CD4-positive, alpha-beta T cell treated with Interleukin-1 beta for 1 hour (primary cell): ENCODE results near the gene DTWD1.
A peak's percentile ranks its signal among the peaks of the same experiment; 100 is the strongest.
"Not testable (repeated sequence)": the region's sequence is repeated elsewhere in the genome, so short reads cannot be mapped to it uniquely, and the experiment has no call there.

ENCODE experiments used
- DNase-seq, 2 donors: peaks; one replicate each; pipeline ENCODE4 v3.0.0-alpha.2; 2020 to 2022

Gene DTWD1, protein sequence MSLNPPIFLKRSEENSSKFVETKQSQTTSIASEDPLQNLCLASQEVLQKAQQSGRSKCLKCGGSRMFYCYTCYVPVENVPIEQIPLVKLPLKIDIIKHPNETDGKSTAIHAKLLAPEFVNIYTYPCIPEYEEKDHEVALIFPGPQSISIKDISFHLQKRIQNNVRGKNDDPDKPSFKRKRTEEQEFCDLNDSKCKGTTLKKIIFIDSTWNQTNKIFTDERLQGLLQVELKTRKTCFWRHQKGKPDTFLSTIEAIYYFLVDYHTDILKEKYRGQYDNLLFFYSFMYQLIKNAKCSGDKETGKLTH

GRCh38 chr15:49620658-49621368 lies at the start of gene DTWD1, which contains the start of gene FAM227B:
TSS of gene DTWD1 (plus strand) at chr15:49621048. CDS start at chr15:49625168, 4,120 bp downstream.
TSS of gene FAM227B (minus strand) at chr15:49620818. CDS start at chr15:49615171, 5,647 bp downstream.
- DNase-seq, result peak; percentile 95

DNA sequence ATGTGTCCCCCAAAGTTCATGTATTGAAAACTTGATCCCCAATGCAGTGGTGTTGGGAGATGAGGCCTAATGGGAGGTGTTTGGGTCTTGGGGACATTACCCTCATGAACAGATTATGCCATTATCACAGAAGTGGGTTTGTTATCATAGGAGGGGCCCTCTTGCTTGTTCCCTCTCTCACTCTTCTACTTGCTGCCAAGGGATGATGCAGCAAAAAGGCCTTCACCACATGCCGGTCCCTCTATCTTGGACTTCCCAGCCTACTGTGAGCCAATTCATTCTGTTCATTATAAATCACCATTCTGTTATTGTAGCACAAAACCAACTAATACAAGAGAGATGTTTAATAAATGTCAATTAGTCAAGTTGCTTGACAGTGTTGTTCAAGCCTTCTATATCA lies 47.4 kb upstream of the DTWD1 start:
- no peak for DNase-seq

DNA sequence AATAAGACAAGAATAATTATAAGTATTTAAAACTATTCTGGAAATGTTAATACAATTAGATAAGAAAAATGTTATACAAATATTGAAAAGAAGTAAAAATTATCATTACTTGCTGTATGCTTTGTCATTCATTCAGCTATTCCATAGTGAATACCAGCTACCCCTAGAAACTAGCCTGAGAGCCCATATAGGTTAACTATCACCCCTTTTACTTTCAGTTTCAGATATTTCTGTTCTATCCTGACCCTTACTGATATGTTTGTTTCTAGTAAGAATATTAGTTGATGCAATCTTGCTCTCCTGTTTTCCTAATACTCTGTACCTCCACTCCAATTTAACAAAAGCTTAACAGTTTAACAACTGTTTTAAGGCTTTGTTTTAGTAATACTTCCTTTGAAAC lies 31.8 kb upstream of the DTWD1 start:
- DNase-seq, result no peak

GRCh38 chr15:49592829-49593316 lies 28.0 kb upstream of the DTWD1 start:
- not testable (repeated sequence) for DNase-seq

DNA sequence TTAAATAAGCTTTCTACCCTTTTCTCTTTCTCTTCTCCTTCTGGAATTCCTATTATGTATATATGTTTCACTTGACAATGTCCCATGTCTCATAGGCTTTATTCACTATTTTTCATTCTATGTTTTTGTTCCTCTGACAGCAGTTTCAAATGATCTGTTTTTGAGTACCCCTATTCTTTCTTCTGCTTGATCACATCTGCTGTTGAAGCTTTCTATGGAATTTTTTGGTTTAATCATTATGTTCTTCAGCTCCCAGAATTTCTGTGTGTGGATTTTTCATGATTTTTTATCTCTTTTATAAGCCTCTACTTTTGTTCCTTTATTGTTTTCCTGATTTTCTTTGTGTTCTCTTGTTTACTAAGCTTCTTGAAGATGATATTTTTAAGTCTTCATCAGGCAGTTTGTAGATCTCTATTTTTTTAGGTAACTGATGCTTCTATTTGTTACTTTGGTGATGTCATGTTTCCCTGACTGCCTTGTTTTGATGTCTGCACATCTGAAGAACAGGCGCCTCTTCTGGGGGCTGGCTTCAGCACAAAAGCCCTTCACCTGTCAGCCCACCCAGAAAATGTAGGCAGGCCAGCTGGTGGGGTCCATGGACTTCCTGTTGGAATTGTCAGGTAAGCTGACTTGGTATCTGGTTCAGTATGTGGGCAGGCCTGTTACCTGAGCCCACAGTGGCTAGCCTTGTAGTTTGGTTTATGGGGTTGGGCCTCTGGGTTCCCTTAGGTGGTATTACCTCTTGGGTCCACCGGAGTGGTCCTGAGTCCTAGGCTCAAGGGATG lies 16.0 kb upstream of the DTWD1 start:
- no peak for DNase-seq

- no peak for DNase-seq
Observed at GRCh38 chr15:49605588-49605987, 15.3 kb upstream of the DTWD1 start.

- no peak for DNase-seq
Observed at GRCh38 chr15:49606594-49606993, 14.3 kb upstream of the DTWD1 start.

DNA sequence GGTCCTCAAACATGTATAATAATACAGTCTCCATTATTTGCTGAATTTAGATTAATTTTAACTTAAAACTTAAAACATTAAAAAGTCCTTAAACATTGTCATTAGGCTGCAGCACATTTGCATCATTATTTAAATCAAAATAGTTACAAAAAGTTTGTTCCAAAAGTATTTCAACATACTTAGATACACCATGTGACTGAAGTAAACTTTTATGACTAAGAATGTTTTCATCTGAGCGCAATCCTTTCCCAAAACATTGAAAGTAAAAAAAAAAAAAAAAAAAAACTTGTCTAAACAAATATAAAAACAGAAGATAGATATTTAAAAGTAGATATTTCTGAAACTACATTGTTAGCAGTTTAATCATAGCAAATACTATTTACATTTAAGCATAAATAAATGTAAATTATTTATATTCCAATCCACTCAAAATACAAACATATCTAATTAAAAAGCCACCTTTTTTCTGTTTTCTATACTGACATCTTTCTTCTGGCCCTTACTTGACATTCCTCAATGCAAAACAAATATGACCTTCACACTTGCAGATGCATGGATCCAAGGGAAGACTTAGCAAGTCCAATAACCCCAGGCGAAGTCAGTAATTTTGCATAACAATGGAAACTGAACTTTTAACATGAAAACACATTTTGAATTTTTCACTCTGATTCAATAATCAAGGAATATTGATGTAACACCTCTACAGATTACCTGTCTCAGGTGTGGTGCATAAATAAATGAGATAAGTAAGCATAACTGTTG lies 10.5 kb upstream of the DTWD1 start:
- no peak for DNase-seq

DNA sequence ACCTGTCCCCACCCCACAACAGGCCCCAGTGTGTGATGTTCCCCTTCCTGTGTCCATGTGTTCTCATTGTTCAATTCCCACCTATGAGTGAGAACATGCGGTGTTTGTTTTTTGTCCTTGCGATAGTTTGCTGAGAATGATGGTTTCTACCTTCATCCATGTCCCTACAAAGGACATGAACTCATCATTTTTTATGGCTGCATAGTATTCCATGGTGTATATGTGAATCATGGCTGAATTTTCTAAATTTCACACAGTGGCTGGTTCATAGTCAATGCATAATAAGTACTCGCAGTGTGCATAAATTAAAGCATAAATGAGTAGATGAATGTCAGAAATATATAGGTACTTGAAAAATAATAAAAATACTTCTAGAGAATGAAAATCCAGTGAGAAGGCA lies 8.6 kb upstream of the DTWD1 start:
- DNase-seq, result not testable (repeated sequence)

- no peak for DNase-seq
Observed at GRCh38 chr15:49619226-49619625, 1.6 kb upstream of the DTWD1 start.

DNA sequence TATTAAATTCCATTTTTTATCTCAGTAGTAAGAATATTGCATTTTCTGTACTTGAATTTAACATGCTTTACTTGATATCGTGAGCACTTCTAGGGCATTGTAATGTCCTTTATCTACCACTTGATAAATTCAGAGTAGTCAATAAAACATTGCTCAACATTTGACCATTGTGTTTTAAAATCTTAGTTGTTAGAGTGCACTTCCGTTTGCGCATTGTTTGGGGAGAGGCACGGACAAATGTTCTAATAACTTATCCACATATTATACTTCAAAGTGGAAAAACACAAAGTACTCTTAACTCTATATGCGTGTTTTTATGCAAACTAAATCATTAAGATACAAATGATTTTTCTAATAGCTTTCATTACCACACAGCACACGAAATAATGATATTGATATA lies 649 bp upstream of the DTWD1 start:
- peak in 1 of 2 donors; percentile 27 for DNase-seq

DNA sequence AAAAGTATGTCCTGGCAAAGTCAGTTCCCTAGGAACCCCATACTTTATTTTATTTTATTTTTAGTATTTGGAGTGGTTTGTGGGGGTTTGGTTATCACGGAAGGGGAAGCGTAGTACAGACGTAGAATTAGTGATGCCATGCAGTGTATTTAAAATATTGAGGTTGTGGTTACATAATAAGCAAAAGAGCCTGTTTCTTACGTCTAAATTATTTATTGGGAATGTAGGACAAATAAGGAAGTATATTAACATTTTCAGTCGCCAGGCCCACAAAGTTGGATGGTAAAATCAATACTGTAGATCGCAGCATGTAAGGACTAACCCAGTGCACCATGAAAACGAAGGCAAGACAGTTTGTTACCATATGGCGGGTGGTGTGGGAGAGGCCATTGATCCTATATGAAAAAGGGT lies 558 bp downstream of the DTWD1 start:
- DNase-seq, result no peak

- DNase-seq, result no peak
Observed at GRCh38 chr15:49621887-49622286, 1.0 kb downstream of the DTWD1 start.

DNA sequence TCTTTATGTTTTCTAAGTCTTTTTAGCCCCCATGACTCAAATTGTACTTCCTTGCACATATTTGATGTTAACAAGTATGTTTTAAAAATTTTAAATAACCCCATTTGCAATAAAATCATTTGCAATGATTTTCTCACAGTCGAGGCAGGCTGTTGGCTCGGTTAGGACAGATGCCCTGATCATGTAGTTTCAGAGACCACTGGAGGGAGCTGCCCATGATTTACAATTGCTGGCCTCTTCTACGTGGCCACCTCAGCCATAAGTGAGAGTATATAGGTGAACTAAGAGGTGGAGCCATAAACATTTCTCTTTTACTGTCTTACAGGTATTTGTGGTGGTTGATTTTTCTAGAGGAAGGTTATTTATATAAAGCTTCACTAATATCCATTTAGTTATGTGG lies 1.7 kb downstream of the DTWD1 start:
- DNase-seq, result no peak

DNA sequence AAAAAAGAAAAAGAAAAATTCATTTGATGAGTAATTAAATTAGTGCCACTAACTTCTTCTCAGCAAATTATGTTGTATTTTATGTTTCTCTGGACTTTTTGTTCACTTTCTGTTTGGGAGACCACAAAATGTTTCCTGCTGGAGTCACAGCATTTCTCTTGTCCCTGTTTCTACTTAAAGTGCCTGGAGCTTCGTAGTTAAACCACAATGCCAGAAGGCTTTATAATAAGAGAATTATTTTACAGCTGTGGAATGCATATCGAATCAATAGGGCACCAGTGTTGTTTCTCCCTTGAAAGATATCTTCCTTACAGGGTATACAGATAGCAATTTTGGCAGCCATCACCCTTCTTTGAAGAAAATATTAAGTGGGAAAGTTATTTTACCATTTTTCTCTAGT lies 3.2 kb downstream of the DTWD1 start:
- DNase-seq, result no peak

DNA sequence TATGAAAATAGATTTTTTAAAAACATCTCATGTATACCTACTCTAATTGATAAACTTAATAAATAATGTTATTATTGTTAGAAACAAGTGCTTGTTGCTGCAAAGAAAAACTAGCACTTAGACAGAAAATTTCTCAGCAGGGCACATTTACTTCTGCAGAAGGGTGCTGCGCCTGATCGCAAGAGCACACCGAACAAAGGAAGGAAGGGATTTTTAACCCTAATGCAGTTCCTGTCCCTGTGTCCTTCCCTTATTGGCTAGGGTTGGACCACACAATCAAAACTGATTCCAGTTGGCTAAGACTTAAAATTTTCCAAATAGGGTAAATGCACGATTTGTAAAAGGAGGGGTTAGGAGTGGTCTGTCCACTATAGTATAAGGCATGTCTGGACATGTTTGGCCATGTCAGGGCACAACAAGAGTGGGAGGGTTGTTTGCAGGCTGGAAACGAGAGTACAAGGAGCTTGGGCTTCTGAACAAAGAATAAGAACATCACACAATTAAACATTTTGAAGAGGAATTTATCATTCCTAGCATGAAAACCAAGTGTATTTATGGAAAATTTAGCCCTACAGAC lies 4.7 kb downstream of the DTWD1 start:
- DNase-seq, result no peak

GRCh38 chr15:49627407-49627877 lies 6.6 kb downstream of the DTWD1 start:
- no peak for DNase-seq

- no peak for DNase-seq
Observed at GRCh38 chr15:49628379-49628778, 7.5 kb downstream of the DTWD1 start.

- DNase-seq, result no peak
Observed at GRCh38 chr15:49637857-49638256, 17.0 kb downstream of the DTWD1 start.

DNA sequence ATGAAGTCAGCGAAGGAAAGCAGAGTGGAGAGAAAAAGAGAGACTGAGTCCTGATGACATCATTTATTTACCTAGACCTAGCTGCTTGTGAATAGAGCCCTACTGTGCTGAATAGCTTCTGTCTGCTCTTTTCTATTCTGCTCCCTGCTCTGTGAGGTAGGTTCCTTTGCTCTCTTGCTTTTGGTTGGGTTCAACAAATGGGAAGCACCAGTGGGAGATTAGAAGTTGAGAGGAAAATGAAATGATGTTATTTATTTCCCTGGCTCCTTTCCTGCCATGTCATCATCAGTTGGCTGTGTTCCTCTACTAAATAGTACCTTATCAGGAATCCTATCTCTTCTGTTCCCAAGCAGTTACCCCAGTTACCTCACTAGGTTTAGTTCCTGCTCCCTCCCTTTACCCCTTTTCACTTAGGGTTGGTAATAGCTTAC lies 23.5 kb downstream of the DTWD1 start:
- DNase-seq, result no peak

DNA sequence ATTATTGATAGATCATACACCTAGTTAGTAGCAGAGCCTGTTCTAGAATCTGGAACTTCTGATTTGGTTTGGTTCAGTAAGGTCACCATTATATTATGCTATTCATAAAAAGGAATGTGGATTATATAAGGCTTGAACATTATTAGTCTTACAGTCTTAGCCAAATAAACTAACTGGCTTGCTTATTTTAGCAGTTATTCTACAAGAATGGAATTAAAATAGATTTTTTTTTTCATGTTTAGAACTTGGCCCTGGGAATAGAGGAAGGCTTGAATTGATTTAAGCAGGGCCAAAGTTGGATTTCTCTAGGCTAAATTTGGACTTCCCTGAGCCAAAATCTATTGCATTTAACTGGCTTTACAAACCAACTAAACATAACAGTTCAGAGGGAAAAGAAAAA lies 24.4 kb downstream of the DTWD1 start:
- no peak for DNase-seq

DNA sequence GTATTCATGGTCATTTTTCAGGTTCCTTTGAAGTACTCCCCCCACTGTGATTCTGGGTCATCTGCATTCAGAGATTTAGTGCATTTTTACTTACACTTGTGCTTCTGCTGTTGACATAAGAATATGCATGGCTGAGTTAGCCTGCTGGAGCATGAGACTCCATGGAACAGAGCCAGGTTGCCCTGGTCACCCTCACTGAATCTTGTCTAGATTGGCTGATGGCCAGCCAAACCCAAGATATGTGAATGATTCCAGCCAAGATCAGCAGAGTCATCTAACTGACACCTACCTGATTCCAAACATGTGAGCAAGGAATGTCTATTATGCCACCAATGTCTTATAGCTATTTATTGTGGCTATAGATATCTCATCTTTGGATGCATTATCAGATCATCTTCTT lies 25.1 kb downstream of the DTWD1 start:
- DNase-seq, result no peak
